CD4-positive, CD25-positive, alpha-beta regulatory T cell (primary cell): ENCODE results near the gene DUSP23. TPM values are rescaled to one million over a fixed set of nuclear protein-coding genes. Genes with fewer than 3 reads are reported as not detected.

ENCODE experiments used
- ATAC-seq, 2 donors: fragments of 150-1000 bp; cut with Tn5 transposase; one replicate each; pipeline ENCODE4 v1.10.0; 2021; ENCODE audit warnings: low read depth in 2 of 2, moderate number of reproducible peaks in 2 of 2, moderate library complexity in 1 of 2
- DNase-seq, 3 donors: peaks; one replicate each; pipeline versions ENCODE4 v3.0.0 to v3.0.0-alpha.2; 2012 to 2022; ENCODE audit warnings: mixed read lengths in 1 of 3
- H3K27ac ChIP-seq: one replicate; pipeline ENCODE4 v1.7.0; 2013; ENCODE audit warnings: mild to moderate bottlenecking, low read length; ENCODE audit not compliant: insufficient read depth, poor library complexity, severe bottlenecking
- H3K27me3 ChIP-seq: one replicate; pipeline ENCODE4 v1.7.0; 2013; ENCODE audit warnings: low read length; ENCODE audit not compliant: control insufficient read depth, insufficient read depth
- H3K36me3 ChIP-seq: one replicate; pipeline ENCODE4 v1.7.0; 2013; ENCODE audit warnings: mild to moderate bottlenecking, low read length, moderate library complexity; ENCODE audit not compliant: control insufficient read depth, insufficient read depth
- H3K4me1 ChIP-seq: 2 replicates; pipeline ENCODE4 v1.7.0; 2013; ENCODE audit warnings: mild to moderate bottlenecking, low read length; ENCODE audit not compliant: insufficient read depth, control insufficient read depth, poor library complexity, severe bottlenecking
- H3K4me3 ChIP-seq: one replicate; pipeline ENCODE4 v1.7.0; 2013; ENCODE audit warnings: low read depth, mild to moderate bottlenecking, low read length, moderate library complexity
- H3K9me3 ChIP-seq, 2 experiments: 1 replicate in 1 of 2; 2 replicates in 1 of 2; pipeline ENCODE4 v1.7.0; 2013; ENCODE audit warnings: low read length in 2 of 2, mild to moderate bottlenecking in 1 of 2, moderate library complexity in 1 of 2; ENCODE audit not compliant: control insufficient read depth in 2 of 2
- H3K27ac Mint-ChIP-seq, 3 donors: one replicate each; pipeline ENCODE4 v1.8.0; 2020 to 2022; ENCODE audit warnings: mild to moderate bottlenecking in 3 of 3, mixed read lengths in 3 of 3, moderate library complexity in 2 of 3
- H3K27me3 Mint-ChIP-seq: one replicate; pipeline ENCODE4 v1.8.0; 2022; ENCODE audit warnings: mild to moderate bottlenecking, mixed read lengths
- H3K36me3 Mint-ChIP-seq: one replicate; pipeline ENCODE4 v1.8.0; 2020; ENCODE audit warnings: mixed read lengths
- H3K4me1 Mint-ChIP-seq, 4 donors: one replicate each; pipeline ENCODE4 v1.8.0; 2020 to 2022; ENCODE audit warnings: mixed read lengths in 4 of 4, mild to moderate bottlenecking in 1 of 4
- H3K4me3 Mint-ChIP-seq, 4 donors: one replicate each; pipeline ENCODE4 v1.8.0; 2020 to 2022; ENCODE audit warnings: mild to moderate bottlenecking in 4 of 4, mixed read lengths in 4 of 4, moderate library complexity in 3 of 4
- H3K9me3 Mint-ChIP-seq, 7 donors: one replicate each; pipeline ENCODE4 v1.8.0; 2020 to 2022; ENCODE audit warnings: mixed read lengths in 7 of 7, mild to moderate bottlenecking in 3 of 7, moderate library complexity in 2 of 7
- polyA plus RNA-seq, 4 donors: library from polyadenylated mRNA; unstranded; fragments of 300-500 nt; fragmentation: Illumina TruSeq; gene quantifications; one replicate each; pipeline ENCODE4 v1.2.3, GENCODE V29; 2021
- total RNA-seq: library from RNA; stranded (reverse); gene quantifications from one replicate; pipeline ENCODE4 v1.2.3, GENCODE V29; 2022

DUSP23 gene
- total and polyA plus RNA-seq, 5 donors from 2014 or later = 11.1 to 52.0 (median 46.3) TPM

- DNase-seq (no peak), ATAC-seq (no peak)
- H3K4me3 ChIP-seq = no peak overlapping the region
- no peak overlapping the region for H3K4me3 Mint-ChIP-seq
- no peaks in the 10 kb centered on the region for H3K9me3 ChIP-seq
- peaks cover 27% of the 10 kb centered on the region for H3K27me3 Mint-ChIP-seq
- no peaks in the 10 kb centered on the region for H3K36me3 ChIP-seq
- H3K4me1 ChIP-seq = no peaks in the 10 kb centered on the region
- no peak overlapping the region for H3K27ac ChIP-seq
- peaks cover 0 to 1% (median 0%) of the 10 kb centered on the region in 7 donors for H3K9me3 Mint-ChIP-seq
- H3K27me3 ChIP-seq = peaks cover 10% of the 10 kb centered on the region
- no peaks in the 10 kb centered on the region for H3K4me1 Mint-ChIP-seq
- H3K36me3 Mint-ChIP-seq = no peaks in the 10 kb centered on the region
- H3K27ac Mint-ChIP-seq = no peak overlapping the region
Observed at GRCh38 chr1:159771127-159771895, 9.5 kb upstream of the DUSP23 start.

- no peaks in the 10 kb centered on the region for H3K9me3 Mint-ChIP-seq
- H3K36me3 Mint-ChIP-seq = no peaks in the 10 kb centered on the region
- Histone ChIP-seq H3K36me3 (no peaks in the 10 kb centered on the region), H3K4me3 (no peak overlapping the region), H3K27ac (no peak overlapping the region), H3K9me3 (no peaks in the 10 kb centered on the region), H3K4me1 (no peaks in the 10 kb centered on the region), H3K27me3 (peaks cover 14% of the 10 kb centered on the region)
- H3K4me1 Mint-ChIP-seq = peaks cover 0 to 5% (median 0%) of the 10 kb centered on the region in 4 donors
- no peak overlapping the region for H3K27ac Mint-ChIP-seq
- peak overlapping the region in 1 of 4 donors; percentile 77 for H3K4me3 Mint-ChIP-seq
- DNase-seq (no peak), ATAC-seq (no peak)
- H3K27me3 Mint-ChIP-seq = peaks cover 24% of the 10 kb centered on the region
Observed at GRCh38 chr1:159774465-159774864, 6.3 kb upstream of the DUSP23 start.

GRCh38 chr1:159775716-159776115 is 5.0 kb upstream of the DUSP23 start:
- H3K4me3 ChIP-seq = no peak overlapping the region
- H3K27me3 Mint-ChIP-seq = peaks cover 24% of the 10 kb centered on the region

GRCh38 chr1:159778266-159778665 is 2.5 kb upstream of the DUSP23 start:
- H3K4me1 Mint-ChIP-seq = peaks cover 0 to 31% (median 5%) of the 10 kb centered on the region in 4 donors
- no peak for ATAC-seq
- H3K27ac Mint-ChIP-seq = no peak overlapping the region
- no peak overlapping the region for H3K27ac ChIP-seq
- peaks cover 11% of the 10 kb centered on the region for H3K4me1 ChIP-seq
- H3K9me3 Mint-ChIP-seq = no peaks in the 10 kb centered on the region
- H3K27me3 ChIP-seq = peaks cover 5% of the 10 kb centered on the region
- no peak for DNase-seq
- no peak overlapping the region for H3K4me3 ChIP-seq
- no peaks in the 10 kb centered on the region for H3K9me3 ChIP-seq
- H3K4me3 Mint-ChIP-seq = peak overlapping the region in 1 of 4 donors; percentile 48
- H3K27me3 Mint-ChIP-seq = peaks cover 17% of the 10 kb centered on the region
- H3K36me3 Mint-ChIP-seq = no peaks in the 10 kb centered on the region
- no peaks in the 10 kb centered on the region for H3K36me3 ChIP-seq

More at GRCh38 chr1:159775716-159776115, 5.0 kb upstream of the DUSP23 start:
- H3K4me1 Mint-ChIP-seq = peaks cover 0 to 17% (median 0%) of the 10 kb centered on the region in 4 donors
- H3K9me3 Mint-ChIP-seq = no peaks in the 10 kb centered on the region
- H3K27ac ChIP-seq = no peak overlapping the region
- H3K27me3 ChIP-seq = peaks cover 14% of the 10 kb centered on the region
- H3K9me3 ChIP-seq = no peaks in the 10 kb centered on the region
- peaks cover 6% of the 10 kb centered on the region for H3K4me1 ChIP-seq
- H3K4me3 Mint-ChIP-seq = no peak overlapping the region
- H3K27ac Mint-ChIP-seq = no peak overlapping the region
- ATAC-seq (no peak), DNase-seq (no peak)
- H3K36me3 Mint-ChIP-seq = no peaks in the 10 kb centered on the region
- no peaks in the 10 kb centered on the region for H3K36me3 ChIP-seq

- H3K4me3 ChIP-seq = no peak overlapping the region
- no peak for ATAC-seq
- peaks cover 0 to 32% (median 5%) of the 10 kb centered on the region in 4 donors for H3K4me1 Mint-ChIP-seq
- no peaks in the 10 kb centered on the region for H3K9me3 ChIP-seq
- H3K27ac Mint-ChIP-seq = peak overlapping the region in 1 of 3 donors; percentile 52
- no peak for DNase-seq
- peaks cover 11% of the 10 kb centered on the region for H3K4me1 ChIP-seq
- peaks cover 12% of the 10 kb centered on the region for H3K27me3 Mint-ChIP-seq
- peak overlapping the region; percentile 52 to 90 (median 85) for H3K4me3 Mint-ChIP-seq
- no peaks in the 10 kb centered on the region for H3K9me3 Mint-ChIP-seq
- no peaks in the 10 kb centered on the region for H3K36me3 ChIP-seq
- no peaks in the 10 kb centered on the region for H3K36me3 Mint-ChIP-seq
- peaks cover 5% of the 10 kb centered on the region for H3K27me3 ChIP-seq
- no peak overlapping the region for H3K27ac ChIP-seq
Observed at GRCh38 chr1:159779403-159779851, 1.3 kb upstream of the DUSP23 start.

GRCh38 chr1:159781992-159782391 is 1.2 kb downstream of the DUSP23 start:
- Histone ChIP-seq H3K4me3 (peak overlapping the region; percentile 66), H3K27ac (no peak overlapping the region), H3K36me3 (no peaks in the 10 kb centered on the region), H3K27me3 (no peaks in the 10 kb centered on the region), H3K9me3 (no peaks in the 10 kb centered on the region), H3K4me1 (peaks cover 11% of the 10 kb centered on the region)
- H3K4me1 Mint-ChIP-seq = peaks cover 0 to 33% (median 5%) of the 10 kb centered on the region in 4 donors
- H3K27ac Mint-ChIP-seq = peak overlapping the region in 2 of 3 donors; percentile 77 to 91
- no peaks in the 10 kb centered on the region for H3K36me3 Mint-ChIP-seq
- peak overlapping the region; percentile 83 to 92 (median 90) for H3K4me3 Mint-ChIP-seq
- no peak for DNase-seq
- no peaks in the 10 kb centered on the region for H3K9me3 Mint-ChIP-seq
- no peak for ATAC-seq
- H3K27me3 Mint-ChIP-seq = no peaks in the 10 kb centered on the region

- peaks cover 0 to 33% (median 5%) of the 10 kb centered on the region in 4 donors for H3K4me1 Mint-ChIP-seq
- H3K9me3 Mint-ChIP-seq = no peaks in the 10 kb centered on the region
- no peaks in the 10 kb centered on the region for H3K27me3 ChIP-seq
- H3K27ac Mint-ChIP-seq = no peak overlapping the region
- ATAC-seq (no peak), DNase-seq (no peak)
- H3K27ac ChIP-seq = no peak overlapping the region
- peaks cover 11% of the 10 kb centered on the region for H3K4me1 ChIP-seq
- H3K4me3 ChIP-seq = no peak overlapping the region
- no peaks in the 10 kb centered on the region for H3K36me3 Mint-ChIP-seq
- H3K9me3 ChIP-seq = no peaks in the 10 kb centered on the region
- peaks cover 5% of the 10 kb centered on the region for H3K27me3 Mint-ChIP-seq
- no peak overlapping the region for H3K4me3 Mint-ChIP-seq
- no peaks in the 10 kb centered on the region for H3K36me3 ChIP-seq
Observed at GRCh38 chr1:159783724-159784123, 3.0 kb downstream of the DUSP23 start.

GRCh38 chr1:159786465-159786864 is 5.7 kb downstream of the DUSP23 start:
- peaks cover 0 to 14% (median 2%) of the 10 kb centered on the region in 4 donors for H3K4me1 Mint-ChIP-seq
- Histone ChIP-seq H3K4me1 (peaks cover under 1% of the 10 kb centered on the region), H3K4me3 (no peak overlapping the region), H3K27ac (no peak overlapping the region), H3K36me3 (no peaks in the 10 kb centered on the region), H3K9me3 (no peaks in the 10 kb centered on the region), H3K27me3 (no peaks in the 10 kb centered on the region)
- H3K36me3 Mint-ChIP-seq = no peaks in the 10 kb centered on the region
- no peak overlapping the region for H3K4me3 Mint-ChIP-seq
- ATAC-seq (no peak), DNase-seq (no peak)
- H3K27me3 Mint-ChIP-seq = peaks cover 12% of the 10 kb centered on the region
- no peak overlapping the region for H3K27ac Mint-ChIP-seq
- no peaks in the 10 kb centered on the region for H3K9me3 Mint-ChIP-seq
